Measurements from ENCODE around the gene CAMK1. TPM values are rescaled to one million over a fixed set of nuclear protein-coding genes. Genes with fewer than 3 reads are reported as not detected.

CAMK1 gene
- total and polyA plus RNA-seq, 2 donors (not counting 3 experiments of a cell fraction or from before 2014, with no cell fraction given) = 23.5 to 28.4 TPM

DNA sequence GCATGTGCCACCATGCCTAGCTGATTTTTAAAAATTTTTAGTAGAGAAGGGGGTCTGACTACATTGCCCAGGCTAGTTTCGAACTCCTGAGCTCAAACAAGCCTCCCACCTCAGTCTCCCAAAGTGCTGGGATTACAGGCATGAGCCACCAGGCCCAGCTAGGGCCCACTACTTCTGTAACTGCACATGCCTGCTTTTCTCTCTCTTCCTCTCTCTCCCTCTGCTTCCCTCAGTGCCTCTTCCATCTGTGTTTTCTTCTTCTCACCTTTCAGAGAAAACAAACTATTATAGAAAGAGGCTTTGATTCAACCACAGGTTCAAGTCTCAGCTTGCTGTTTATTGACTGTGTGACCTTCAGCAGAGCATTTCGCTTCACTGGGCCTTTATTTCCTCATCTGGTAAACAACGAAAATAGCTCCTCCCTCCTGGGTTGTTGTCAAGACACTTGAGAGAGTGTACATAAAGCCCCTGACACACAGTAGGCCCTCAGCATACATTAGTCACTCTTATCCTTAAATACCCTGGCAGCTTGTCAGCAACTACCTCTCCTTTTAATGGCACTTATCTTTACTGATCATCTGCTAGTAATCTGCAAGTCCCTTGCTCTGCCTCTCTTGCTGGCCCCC, 12.3 kb upstream of the CAMK1 start:
- FAIRE-seq (no peak), DNase-seq (ENCODE audit: low read depth, low spot score) (no peak)
- Histone ChIP-seq H3K4me2 (ENCODE audit: insufficient read depth, low read length) (no peak overlapping the region), H3K4me1 (ENCODE audit: control insufficient read depth, extremely low read depth, insufficient read depth, low read length) (no peaks in the 10 kb centered on the region), H4K20me1 (replicated peaks; ENCODE audit: control insufficient read depth, extremely low read depth, insufficient read depth, low read length) (no peaks in the 10 kb centered on the region), H3K9me3 (replicated peaks; ENCODE audit: control insufficient read depth, insufficient read depth, low read length) (no peaks in the 10 kb centered on the region), H3K4me3 (replicated peaks in 1 of 3; ENCODE audit: insufficient read depth in 1 of 3, low read depth in 1 of 3, low read length in 3 of 3) (no peak overlapping the region), H2AFZ (ENCODE audit: low read depth, low read length) (no peak overlapping the region), H3K9ac (replicated peaks; ENCODE audit: extremely low read depth, insufficient read depth, low read length) (no peak overlapping the region), H3K9me1 (replicated peaks; ENCODE audit: control insufficient read depth, extremely low read depth, insufficient read depth, low read length) (no peaks in the 10 kb centered on the region), H3K27me3 (ENCODE audit: control insufficient read depth in 2 of 2, insufficient read depth in 2 of 2, low read length in 2 of 2) (no peaks in the 10 kb centered on the region), H3K27ac (ENCODE audit: insufficient read depth, low read depth, low read length) (no peak overlapping the region), H3K36me3 (ENCODE audit: control insufficient read depth in 2 of 2, extremely low read depth in 1 of 2, insufficient read depth in 2 of 2, low read length in 2 of 2) (peaks cover 0 to 5% of the 10 kb centered on the region in 2 experiments), H3K79me2 (ENCODE audit: control insufficient read depth, insufficient read depth, low read length) (no peaks in the 10 kb centered on the region)
- no peak for TF ChIP-seq POLR2A (IDR thresholded peaks at IDR 0.05; ENCODE audit: low read depth, low read length)
- TF ChIP-seq, protein P1, sequence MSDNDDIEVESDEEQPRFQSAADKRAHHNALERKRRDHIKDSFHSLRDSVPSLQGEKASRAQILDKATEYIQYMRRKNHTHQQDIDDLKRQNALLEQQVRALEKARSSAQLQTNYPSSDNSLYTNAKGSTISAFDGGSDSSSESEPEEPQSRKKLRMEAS (IDR thresholded peaks at IDR 0.05; ENCODE audit: insufficient read depth, insufficient read length) = no peak
- TF ChIP-seq FOS (IDR thresholded peaks at IDR 0.05; ENCODE audit: borderline replicate concordance, insufficient read depth, low read length) = no peak
- no peak for TF ChIP-seq JUN (IDR thresholded peaks at IDR 0.05; ENCODE audit: borderline replicate concordance, insufficient read depth, insufficient read length, low read depth)
- TF ChIP-seq POLR2AphosphoS5 (IDR thresholded peaks at IDR 0.05; ENCODE audit: insufficient read depth, low read depth, low read length) = no peak
- TF ChIP-seq GATA2 (IDR thresholded peaks at IDR 0.05; ENCODE audit: insufficient read depth, insufficient read length, low read depth, low read length) = no peak
- TF ChIP-seq, protein P2, sequence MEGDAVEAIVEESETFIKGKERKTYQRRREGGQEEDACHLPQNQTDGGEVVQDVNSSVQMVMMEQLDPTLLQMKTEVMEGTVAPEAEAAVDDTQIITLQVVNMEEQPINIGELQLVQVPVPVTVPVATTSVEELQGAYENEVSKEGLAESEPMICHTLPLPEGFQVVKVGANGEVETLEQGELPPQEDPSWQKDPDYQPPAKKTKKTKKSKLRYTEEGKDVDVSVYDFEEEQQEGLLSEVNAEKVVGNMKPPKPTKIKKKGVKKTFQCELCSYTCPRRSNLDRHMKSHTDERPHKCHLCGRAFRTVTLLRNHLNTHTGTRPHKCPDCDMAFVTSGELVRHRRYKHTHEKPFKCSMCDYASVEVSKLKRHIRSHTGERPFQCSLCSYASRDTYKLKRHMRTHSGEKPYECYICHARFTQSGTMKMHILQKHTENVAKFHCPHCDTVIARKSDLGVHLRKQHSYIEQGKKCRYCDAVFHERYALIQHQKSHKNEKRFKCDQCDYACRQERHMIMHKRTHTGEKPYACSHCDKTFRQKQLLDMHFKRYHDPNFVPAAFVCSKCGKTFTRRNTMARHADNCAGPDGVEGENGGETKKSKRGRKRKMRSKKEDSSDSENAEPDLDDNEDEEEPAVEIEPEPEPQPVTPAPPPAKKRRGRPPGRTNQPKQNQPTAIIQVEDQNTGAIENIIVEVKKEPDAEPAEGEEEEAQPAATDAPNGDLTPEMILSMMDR (IDR thresholded peaks at IDR 0.05; ENCODE audit: extremely low read depth in 1 of 2, insufficient read depth in 1 of 2, low read depth in 1 of 2, low read length in 2 of 2) = no peak
- TF ChIP-seq EZH2 (IDR thresholded peaks at IDR 0.05; ENCODE audit: borderline replicate concordance, low read depth, low read length, severe bottlenecking) = no peak
- TF ChIP-seq MYC (IDR thresholded peaks at IDR 0.05; ENCODE audit: low read depth, low read length) = no peak
- intact Hi-C loops (cut with micrococcal nuclease) (no loop called here), dilution Hi-C loops (cut with MboI; ENCODE audit: extremely low pct_ligation_motif_present, low sequenced_read_pairs) (no loop called here)
- POLR2A ChIA-PET = no interaction called here
- no TSS peak for BruUV-seq (replicated peaks)
- CTCF ChIA-PET = interaction anchor here (0.6 to 1.5 kb wide), 3 partner anchors 9 to 164 kb away, joined by 3 to 4 read pairs (median 3); partner anchors contain the start of gene TADA3
